ENCODE measurements around the gene PTH1R. TPM values are rescaled to one million over a fixed set of nuclear protein-coding genes. Genes with fewer than 3 reads are reported as not detected.

Gene PTH1R
- total RNA-seq, 1 experiment from 2014 or later = not detected

GRCh38 chr3:46916278-46916677 lies 38.8 kb downstream of the PTH1R start:
- no peak for TF ChIP-seq CTCF (IDR thresholded peaks at IDR 0.05; ENCODE audit: unreplicated experiment)
- H3K27ac Mint-ChIP-seq (ENCODE audit: unreplicated experiment) = no peak overlapping the region
- peaks cover 22% of the 10 kb centered on the region for H3K36me3 Mint-ChIP-seq (ENCODE audit: insufficient read depth, unreplicated experiment)
- H3K4me1 Mint-ChIP-seq (ENCODE audit: low read depth, unreplicated experiment) = peaks cover 9% of the 10 kb centered on the region
- no peaks in the 10 kb centered on the region for H3K27me3 Mint-ChIP-seq (ENCODE audit: unreplicated experiment)
- BruUV-seq (replicated peaks) = no TSS peak
- DNase-seq = no peak
- H3K4me3 Mint-ChIP-seq (ENCODE audit: low read depth, unreplicated experiment) = no peak overlapping the region
- peaks cover 2% of the 10 kb centered on the region for H3K9me3 Mint-ChIP-seq (ENCODE audit: low read depth, unreplicated experiment)
- intact Hi-C loops (cut with micrococcal nuclease; ENCODE audit: unreplicated experiment) = no loop called here
- CTCF ChIA-PET = no interaction called here

- Mint-ChIP-seq H3K9me3 (ENCODE audit: low read depth, unreplicated experiment) (peaks cover 2% of the 10 kb centered on the region), H3K36me3 (ENCODE audit: insufficient read depth, unreplicated experiment) (peaks cover 22% of the 10 kb centered on the region), H3K27ac (ENCODE audit: unreplicated experiment) (no peak overlapping the region), H3K4me3 (ENCODE audit: low read depth, unreplicated experiment) (no peak overlapping the region), H3K4me1 (ENCODE audit: low read depth, unreplicated experiment) (peaks cover 9% of the 10 kb centered on the region), H3K27me3 (ENCODE audit: unreplicated experiment) (no peaks in the 10 kb centered on the region)
- intact Hi-C loops (cut with micrococcal nuclease; ENCODE audit: unreplicated experiment) = no loop called here
- no peak for DNase-seq
- CTCF ChIA-PET = no interaction called here
- BruUV-seq (replicated peaks) = TSS peak; percentile 9
- no peak for TF ChIP-seq CTCF (IDR thresholded peaks at IDR 0.05; ENCODE audit: unreplicated experiment)
Observed at GRCh38 chr3:46916799-46917198, 39.3 kb downstream of the PTH1R start.

GRCh38 chr3:46917257-46917656 lies 39.7 kb downstream of the PTH1R start:
- no peaks in the 10 kb centered on the region for H3K27me3 Mint-ChIP-seq (ENCODE audit: unreplicated experiment)
- H3K27ac Mint-ChIP-seq (ENCODE audit: unreplicated experiment) = no peak overlapping the region
- no peak for DNase-seq
- peaks cover 9% of the 10 kb centered on the region for H3K4me1 Mint-ChIP-seq (ENCODE audit: low read depth, unreplicated experiment)
- H3K4me3 Mint-ChIP-seq (ENCODE audit: low read depth, unreplicated experiment) = no peak overlapping the region
- CTCF ChIA-PET = no interaction called here
- peaks cover 22% of the 10 kb centered on the region for H3K36me3 Mint-ChIP-seq (ENCODE audit: insufficient read depth, unreplicated experiment)
- TF ChIP-seq CTCF (IDR thresholded peaks at IDR 0.05; ENCODE audit: unreplicated experiment) = no peak
- intact Hi-C loops (cut with micrococcal nuclease; ENCODE audit: unreplicated experiment) = no loop called here
- BruUV-seq (replicated peaks) = no TSS peak
- peaks cover 2% of the 10 kb centered on the region for H3K9me3 Mint-ChIP-seq (ENCODE audit: low read depth, unreplicated experiment)

GRCh38 chr3:46918202-46918601 lies 40.7 kb downstream of the PTH1R start:
- TF ChIP-seq CTCF (IDR thresholded peaks at IDR 0.05; ENCODE audit: unreplicated experiment) = no peak

More at GRCh38 chr3:46918202-46918601, 40.7 kb downstream of the PTH1R start:
- H3K36me3 Mint-ChIP-seq (ENCODE audit: insufficient read depth, unreplicated experiment) = peaks cover 27% of the 10 kb centered on the region
- H3K4me1 Mint-ChIP-seq (ENCODE audit: low read depth, unreplicated experiment) = peaks cover 9% of the 10 kb centered on the region
- H3K4me3 Mint-ChIP-seq (ENCODE audit: low read depth, unreplicated experiment) = no peak overlapping the region
- no peak for DNase-seq
- no peaks in the 10 kb centered on the region for H3K27me3 Mint-ChIP-seq (ENCODE audit: unreplicated experiment)
- intact Hi-C loops (cut with micrococcal nuclease; ENCODE audit: unreplicated experiment) = no loop called here
- no TSS peak for BruUV-seq (replicated peaks)
- H3K27ac Mint-ChIP-seq (ENCODE audit: unreplicated experiment) = no peak overlapping the region
- peaks cover 2% of the 10 kb centered on the region for H3K9me3 Mint-ChIP-seq (ENCODE audit: low read depth, unreplicated experiment)
- CTCF ChIA-PET = interaction anchor here (0.6 kb wide), 1 partner anchor 421 kb away, joined by 3 read pairs; no protein-coding TSS in a partner anchor
